Loucy (cell line): Measurements from ENCODE around the gene PACSIN3.

Source experiments
- H2AFZ ChIP-seq: fragments of 200-600 bp; sonication (generic); 2 replicates; pipeline ENCODE4 v1.6.0; 2016; ENCODE audit warnings: antibody characterized with exemption, mild to moderate bottlenecking, low read length, moderate library complexity
- H3F3A ChIP-seq: fragments of 200-600 bp; 2 replicates; pipeline ENCODE4 v1.6.0; 2016; ENCODE audit warnings: antibody characterized with exemption, low read depth, mild to moderate bottlenecking
- H3K27me3 ChIP-seq: fragments of 200-600 bp; sonication (generic); 2 replicates; pipeline ENCODE4 v1.6.1; 2014; ENCODE audit warnings: low read length, mild to moderate bottlenecking; ENCODE audit not compliant: insufficient read depth, poor library complexity, severe bottlenecking
- H3K36me3 ChIP-seq: fragments of 200-600 bp; sonication (generic); 2 replicates; pipeline ENCODE4 v1.6.1; 2016; ENCODE audit warnings: low read length; ENCODE audit not compliant: insufficient read depth
- H3K4me1 ChIP-seq: fragments of 200-600 bp; sonication (generic); 2 replicates; pipeline ENCODE4 v1.5.1; 2014; ENCODE audit warnings: low read length, mild to moderate bottlenecking; ENCODE audit not compliant: insufficient read depth, poor library complexity, severe bottlenecking
- H3K4me2 ChIP-seq: fragments of 200-600 bp; sonication (generic); 2 replicates; pipeline ENCODE4 v1.6.0; 2014; ENCODE audit warnings: antibody characterized with exemption, low read length, low read depth, mild to moderate bottlenecking; ENCODE audit not compliant: poor library complexity, severe bottlenecking
- H3K4me3 ChIP-seq: fragments of 200-600 bp; sonication (generic); 2 replicates; pipeline ENCODE4 v1.5.1; 2014; ENCODE audit warnings: low read length, mild to moderate bottlenecking, mixed read lengths; ENCODE audit not compliant: poor library complexity, severe bottlenecking
- H3K79me2 ChIP-seq: fragments of 200-600 bp; sonication (generic); 2 replicates; pipeline ENCODE4 v1.6.1; 2014; ENCODE audit warnings: low read length; ENCODE audit not compliant: insufficient read depth
- H3K9ac ChIP-seq: fragments of 200-600 bp; sonication (generic); 2 replicates; pipeline ENCODE4 v1.6.0; 2014; ENCODE audit warnings: mild to moderate bottlenecking, low read depth, low read length, moderate library complexity; ENCODE audit not compliant: poor library complexity, severe bottlenecking
- H3K9me2 ChIP-seq: fragments of 200-600 bp; sonication (generic); replicated peaks from 2 replicates; pipeline ENCODE4 v1.6.1; 2016; ENCODE audit warnings: low read depth, low read length, mixed read lengths
- H3K9me3 ChIP-seq: fragments of 200-600 bp; sonication (generic); 2 replicates; pipeline ENCODE4 v1.6.1; 2014; ENCODE audit warnings: mild to moderate bottlenecking, antibody characterized with exemption, low read length, low read depth; ENCODE audit not compliant: insufficient read depth
- H4K20me1 ChIP-seq: fragments of 200-600 bp; sonication (generic); 2 replicates; pipeline ENCODE4 v1.6.0; 2014; ENCODE audit warnings: antibody characterized with exemption, low read length, mild to moderate bottlenecking; ENCODE audit not compliant: insufficient read depth, poor library complexity, severe bottlenecking
- EZH2phosphoT487 ChIP-seq: fragments of 200-600 bp; IDR thresholded peaks from 2 replicates; pipeline ENCODE4 v1.6.1; 2018; ENCODE audit warnings: antibody characterized with exemption, mild to moderate bottlenecking, moderate library complexity, borderline replicate concordance
- TF ChIP-seq, protein P1 (sequence below): fragments of 200-600 bp; sonication (generic); conservative IDR thresholded peaks from 2 replicates; pipeline ENCODE4 v1.5.1; 2014; ENCODE audit warnings: mild to moderate bottlenecking, antibody characterized with exemption, low read length

PACSIN3 gene

DNA sequence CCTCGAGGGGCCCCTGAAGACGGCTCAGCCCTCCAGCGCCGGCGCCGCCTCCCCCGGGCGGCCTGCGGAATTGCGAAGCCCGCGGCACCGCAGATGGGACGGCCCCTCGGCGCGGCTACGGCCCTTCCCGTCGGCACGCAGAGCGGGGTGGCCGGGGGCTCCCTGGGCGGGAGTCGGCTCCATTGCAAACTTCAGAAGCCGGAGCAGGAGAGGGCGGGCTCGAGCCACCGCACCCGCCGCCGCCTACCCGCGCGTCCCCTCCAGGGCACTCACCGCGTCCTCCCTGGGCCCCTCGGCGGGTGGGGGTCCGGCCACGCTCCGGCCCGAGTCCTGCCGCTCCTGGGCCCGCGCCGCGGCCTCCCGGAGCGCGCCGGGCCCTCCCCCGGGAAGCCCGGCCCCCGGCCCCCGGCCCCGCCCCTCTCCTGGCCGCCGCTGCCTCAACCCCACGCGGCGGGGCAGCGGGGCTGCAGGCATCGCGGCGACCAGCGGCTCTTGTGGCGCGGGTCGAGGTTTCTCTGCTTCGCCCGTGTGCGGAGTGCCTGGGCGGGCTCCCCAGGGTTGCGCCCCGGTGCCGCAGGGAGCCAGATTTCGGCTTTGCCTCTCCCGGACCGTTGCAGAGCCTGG, at the start of gene PACSIN3:
Gene PACSIN3 (minus strand): TSS at position 359 of the 624 bp plus-strand sequence. CDS start 3,707 bp downstream, outside the sequence.
- H2AFZ ChIP-seq = peak within 1 kb of the TSS; percentile 99

DNA sequence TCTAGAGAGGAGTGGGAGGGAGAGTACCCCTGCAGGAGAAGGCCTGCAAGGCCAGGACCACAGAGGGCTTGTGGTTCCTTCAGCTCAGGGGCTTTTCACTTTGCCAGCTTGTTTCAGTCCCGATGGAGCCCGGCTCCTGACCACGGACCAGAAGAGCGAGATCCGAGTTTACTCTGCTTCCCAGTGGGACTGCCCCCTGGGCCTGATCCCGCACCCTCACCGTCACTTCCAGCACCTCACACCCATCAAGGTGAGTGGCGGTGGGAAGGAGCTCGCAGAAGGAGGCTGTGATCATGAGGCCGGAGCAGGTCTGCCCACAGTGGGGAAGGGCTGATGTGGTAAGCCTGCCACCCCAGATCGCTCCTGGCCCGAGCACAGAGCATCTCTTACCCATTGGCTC, 48.9 kb upstream of the PACSIN3 start:
- Histone ChIP-seq H3K4me2 (no peak overlapping the region), H2AFZ (no peak overlapping the region)
- TF ChIP-seq, protein P1, sequence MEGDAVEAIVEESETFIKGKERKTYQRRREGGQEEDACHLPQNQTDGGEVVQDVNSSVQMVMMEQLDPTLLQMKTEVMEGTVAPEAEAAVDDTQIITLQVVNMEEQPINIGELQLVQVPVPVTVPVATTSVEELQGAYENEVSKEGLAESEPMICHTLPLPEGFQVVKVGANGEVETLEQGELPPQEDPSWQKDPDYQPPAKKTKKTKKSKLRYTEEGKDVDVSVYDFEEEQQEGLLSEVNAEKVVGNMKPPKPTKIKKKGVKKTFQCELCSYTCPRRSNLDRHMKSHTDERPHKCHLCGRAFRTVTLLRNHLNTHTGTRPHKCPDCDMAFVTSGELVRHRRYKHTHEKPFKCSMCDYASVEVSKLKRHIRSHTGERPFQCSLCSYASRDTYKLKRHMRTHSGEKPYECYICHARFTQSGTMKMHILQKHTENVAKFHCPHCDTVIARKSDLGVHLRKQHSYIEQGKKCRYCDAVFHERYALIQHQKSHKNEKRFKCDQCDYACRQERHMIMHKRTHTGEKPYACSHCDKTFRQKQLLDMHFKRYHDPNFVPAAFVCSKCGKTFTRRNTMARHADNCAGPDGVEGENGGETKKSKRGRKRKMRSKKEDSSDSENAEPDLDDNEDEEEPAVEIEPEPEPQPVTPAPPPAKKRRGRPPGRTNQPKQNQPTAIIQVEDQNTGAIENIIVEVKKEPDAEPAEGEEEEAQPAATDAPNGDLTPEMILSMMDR = no peak
- TF ChIP-seq EZH2phosphoT487 = no peak

More for the DNA sequence above, at the start of gene PACSIN3:
- Histone ChIP-seq H3K4me2 (peak within 1 kb of the TSS; percentile 89), H3K4me1 (peaks cover 12% of the 10 kb centered on the region), H3K36me3 (no peaks in the 10 kb centered on the region), H3K79me2 (no peaks in the 10 kb centered on the region), H3K9me2 (no peaks in the 10 kb centered on the region), H3K9me3 (no peaks in the 10 kb centered on the region), H3K27me3 (peaks cover 15% of the 10 kb centered on the region), H4K20me1 (no peaks in the 10 kb centered on the region), H3K4me3 (peak within 1 kb of the TSS; percentile 79), H3K9ac (peak within 1 kb of the TSS; percentile 71), H3F3A (no peaks in the 10 kb centered on the region)
- TF ChIP-seq, protein P1 = no peak

GRCh38 chr11:47234669-47235100, 48.5 kb upstream of the PACSIN3 start:
- Histone ChIP-seq H3K27me3 (no peaks in the 10 kb centered on the region), H4K20me1 (no peaks in the 10 kb centered on the region), H3K4me2 (no peak overlapping the region), H3F3A (0 out of 2 replicates have a peak, but pooled peaks cover 2% of the 10 kb centered on the region), H3K4me3 (no peak overlapping the region), H3K36me3 (peaks cover 29% of the 10 kb centered on the region; the same call in 1 of the 2 replicates), H3K4me1 (no peaks in the 10 kb centered on the region), H3K79me2 (no peaks in the 10 kb centered on the region), H3K9ac (no peak overlapping the region), H3K9me2 (no peaks in the 10 kb centered on the region), H2AFZ (no peak overlapping the region), H3K9me3 (no peaks in the 10 kb centered on the region)
- TF ChIP-seq, protein P1 = no peak
- TF ChIP-seq EZH2phosphoT487 = no peak

More for the DNA sequence above, 48.9 kb upstream of the PACSIN3 start:
- Histone ChIP-seq H3K27me3 (no peaks in the 10 kb centered on the region), H3K79me2 (no peaks in the 10 kb centered on the region), H3F3A (0 out of 2 replicates have a peak, but pooled peaks cover 2% of the 10 kb centered on the region), H3K4me1 (no peaks in the 10 kb centered on the region), H3K4me3 (no peak overlapping the region), H3K9me2 (no peaks in the 10 kb centered on the region), H3K9me3 (no peaks in the 10 kb centered on the region), H3K36me3 (peaks cover 34% of the 10 kb centered on the region; the same call in 1 of the 2 replicates), H4K20me1 (no peaks in the 10 kb centered on the region), H3K9ac (no peak overlapping the region)
